HG03469 (cell line): Measurements from ENCODE around the gene ADCY5.

ENCODE experiments used
- ATAC-seq: cut with Tn5 transposase; IDR thresholded peaks from one replicate; pipeline ENCODE4 v1.9.1; 2021; ENCODE audit warnings: mild to moderate bottlenecking, moderate library complexity, moderate number of reproducible peaks; ENCODE audit not compliant: unreplicated experiment

ADCY5 gene

GRCh38 chr3:123292321-123293310 lies 156.3 kb downstream of the ADCY5 start:
- ATAC-seq = no peak

- ATAC-seq = no peak
Observed at GRCh38 chr3:123291404-123291803, 157.5 kb downstream of the ADCY5 start.

- no peak for ATAC-seq
Observed at GRCh38 chr3:123290962-123291361, 157.9 kb downstream of the ADCY5 start.

- no peak for ATAC-seq
Observed at GRCh38 chr3:123290107-123290930, 158.6 kb downstream of the ADCY5 start.

GRCh38 chr3:123289391-123290106 lies 159.3 kb downstream of the ADCY5 start:
- ATAC-seq = no peak

GRCh38 chr3:123287962-123288302 lies 161.0 kb downstream of the ADCY5 start:
- no peak for ATAC-seq

GRCh38 chr3:123287051-123287961 lies 161.6 kb downstream of the ADCY5 start:
- no peak for ATAC-seq

GRCh38 chr3:123286308-123287023 lies 162.4 kb downstream of the ADCY5 start:
- no peak for ATAC-seq

GRCh38 chr3:123285931-123286307 lies 163.0 kb downstream of the ADCY5 start:
- ATAC-seq = no peak

GRCh38 chr3:123285479-123285878 lies 163.4 kb downstream of the ADCY5 start:
- ATAC-seq = no peak

GRCh38 chr3:123285066-123285465 lies 163.8 kb downstream of the ADCY5 start:
- no peak for ATAC-seq

GRCh38 chr3:123284399-123285010 lies 164.4 kb downstream of the ADCY5 start:
- ATAC-seq = no peak

GRCh38 chr3:123283657-123284398 lies 165.1 kb downstream of the ADCY5 start:
- no peak for ATAC-seq

- ATAC-seq = no peak
Observed at GRCh38 chr3:123283074-123283473, 165.8 kb downstream of the ADCY5 start.

- no peak for ATAC-seq
Observed at GRCh38 chr3:123282461-123282860, 166.4 kb downstream of the ADCY5 start.

- ATAC-seq = no peak
Observed at GRCh38 chr3:123281929-123282328, 167.0 kb downstream of the ADCY5 start.

GRCh38 chr3:123281406-123281805 lies 167.5 kb downstream of the ADCY5 start:
- no peak for ATAC-seq

GRCh38 chr3:123279121-123279520 lies 169.8 kb downstream of the ADCY5 start:
- no peak for ATAC-seq
